Spinal cord (tissue), 10 donors: ENCODE results near the gene ADCY9. TPM values are rescaled to one million over a fixed set of nuclear protein-coding genes. Genes with fewer than 3 reads are reported as not detected.
A peak's percentile ranks its signal among the peaks of the same experiment; 100 is the strongest.

Experiments used
- DNase-seq, 6 donors: peaks; one replicate each; pipeline versions ENCODE4 v3.0.0 to v3.0.0-alpha.2; 2013 to 2015; ENCODE audit warnings: low spot score in 6 of 6, low read depth in 4 of 6
- H3K27ac ChIP-seq: one replicate; pipeline ENCODE4 v1.5.1; 2013; ENCODE audit warnings: low read depth, low read length, control low read depth
- H3K27me3 ChIP-seq: one replicate; pipeline ENCODE4 v1.6.1; 2013; ENCODE audit warnings: low read length; ENCODE audit not compliant: control insufficient read depth, insufficient read depth
- H3K36me3 ChIP-seq: one replicate; pipeline ENCODE4 v1.6.1; 2013; ENCODE audit warnings: low read length; ENCODE audit not compliant: control insufficient read depth, insufficient read depth
- H3K4me1 ChIP-seq: one replicate; pipeline ENCODE4 v1.6.1; 2013; ENCODE audit warnings: low read length; ENCODE audit not compliant: control insufficient read depth, insufficient read depth
- H3K4me3 ChIP-seq: one replicate; pipeline ENCODE4 v1.5.1; 2013; ENCODE audit warnings: low read depth, low read length, control low read depth
- H3K9me3 ChIP-seq: one replicate; pipeline ENCODE4 v1.6.1; 2013; ENCODE audit warnings: low read length; ENCODE audit not compliant: control insufficient read depth, insufficient read depth
- WGBS: methylation state at CpG from one replicate; pipeline ENCODE4 v1.1.5; 2013; ENCODE audit warnings: missing lambda C conversion rate; ENCODE audit not compliant: insufficient coverage; 5-methylcytosine and 5-hydroxymethylcytosine counted together
- polyA plus RNA-seq, 2 donors: library from polyadenylated mRNA; unstranded; fragments of 120-200 nt; gene quantifications; one replicate each; pipeline ENCODE4 v1.2.1, GENCODE V29; 2013; ENCODE audit not compliant: insufficient read length in 2 of 2
- total RNA-seq, 2 donors: library from RNA; depleted of rRNA in 1 of 2; stranded (reverse); fragments of 120-200 nt in 1 of 2; fragments of >200 nt in 1 of 2; gene quantifications; one replicate each; pipeline versions ENCODE4 v1.2.3 to v1.2.4, GENCODE V29; 2013 to 2014
- donor health status: healthy.

Gene ADCY9
- total and polyA plus RNA-seq, 4 donors = 12.0 to 13.4 (median 13.0) TPM

GRCh38 chr16:4004206-4004605 is 112.0 kb downstream of the ADCY9 start:
- no peaks in the 10 kb centered on the region for H3K9me3 ChIP-seq
- no peak overlapping the region for H3K4me3 ChIP-seq
- WGBS = 100% methylated on average over 2 of the region's 7 CpGs
- no peak overlapping the region for H3K27ac ChIP-seq
- no peaks in the 10 kb centered on the region for H3K27me3 ChIP-seq
- H3K36me3 ChIP-seq = peaks cover 7% of the 10 kb centered on the region
- no peak for DNase-seq
- peaks cover 14% of the 10 kb centered on the region for H3K4me1 ChIP-seq

DNA sequence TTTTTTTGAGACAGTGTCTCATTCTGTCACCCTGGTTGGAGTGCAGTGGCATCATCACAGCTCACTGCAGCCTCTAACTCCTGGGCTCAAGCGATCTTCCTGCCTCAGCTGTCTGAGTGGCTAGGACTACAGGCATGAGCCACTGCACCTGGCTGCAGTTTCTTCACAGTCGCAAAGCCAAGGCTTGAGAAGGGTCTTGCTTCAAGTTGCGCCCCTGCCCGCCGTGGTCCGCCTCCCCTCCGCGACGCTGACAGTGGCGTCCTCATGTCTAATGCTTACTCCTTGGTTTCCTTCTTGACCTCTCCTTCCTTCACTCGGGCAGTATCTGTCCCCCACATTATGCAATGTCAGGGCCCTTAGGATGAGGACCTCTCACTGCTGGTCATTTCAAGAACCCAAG is 112.7 kb downstream of the ADCY9 start:
- Histone ChIP-seq H3K36me3 (peaks cover 7% of the 10 kb centered on the region), H3K4me1 (peaks cover 19% of the 10 kb centered on the region), H3K27me3 (no peaks in the 10 kb centered on the region), H3K9me3 (no peaks in the 10 kb centered on the region), H3K4me3 (no peak overlapping the region), H3K27ac (no peak overlapping the region)
- no peak for DNase-seq
- WGBS = 95% methylated on average over 11 of the region's 11 CpGs

- Histone ChIP-seq H3K27ac (no peak overlapping the region), H3K4me3 (no peak overlapping the region), H3K9me3 (no peaks in the 10 kb centered on the region), H3K36me3 (peaks cover 7% of the 10 kb centered on the region), H3K27me3 (no peaks in the 10 kb centered on the region), H3K4me1 (peaks cover 19% of the 10 kb centered on the region)
- 85% methylated on average over 11 of the region's 19 CpGs for WGBS
- DNase-seq = no peak
Observed at GRCh38 chr16:4003166-4003565, 113.1 kb downstream of the ADCY9 start.

- no peak for DNase-seq
- H3K4me3 ChIP-seq = no peak overlapping the region
- H3K9me3 ChIP-seq = no peaks in the 10 kb centered on the region
- H3K27ac ChIP-seq = no peak overlapping the region
- H3K27me3 ChIP-seq = no peaks in the 10 kb centered on the region
- H3K4me1 ChIP-seq = peaks cover 22% of the 10 kb centered on the region
- no CpG with 5 or more reads among the region's 2 CpGs for WGBS
- H3K36me3 ChIP-seq = peaks cover 8% of the 10 kb centered on the region
Observed at GRCh38 chr16:4002121-4002520, 114.1 kb downstream of the ADCY9 start.

- DNase-seq = peak in 2 of 6 donors; percentile 70 to 85
- no peaks in the 10 kb centered on the region for H3K27me3 ChIP-seq
- H3K9me3 ChIP-seq = no peaks in the 10 kb centered on the region
- H3K27ac ChIP-seq = peak overlapping the region; percentile 48
- H3K4me1 ChIP-seq = peaks cover 16% of the 10 kb centered on the region
- H3K4me3 ChIP-seq = no peak overlapping the region
- 77% methylated on average over 14 of the region's 20 CpGs for WGBS
- H3K36me3 ChIP-seq = peaks cover 9% of the 10 kb centered on the region
Observed at GRCh38 chr16:3999479-4000325, 116.5 kb downstream of the ADCY9 start.

- peaks cover 16% of the 10 kb centered on the region for H3K4me1 ChIP-seq
- no peaks in the 10 kb centered on the region for H3K9me3 ChIP-seq
- no peaks in the 10 kb centered on the region for H3K27me3 ChIP-seq
- DNase-seq = peak in 1 of 6 donors; percentile 55
- H3K4me3 ChIP-seq = no peak overlapping the region
- H3K27ac ChIP-seq = peak overlapping the region; percentile 48
- WGBS = 50% methylated on average over 13 of the region's 13 CpGs
- H3K36me3 ChIP-seq = peaks cover 9% of the 10 kb centered on the region
Observed at GRCh38 chr16:3998793-3999478, 117.3 kb downstream of the ADCY9 start.

DNA sequence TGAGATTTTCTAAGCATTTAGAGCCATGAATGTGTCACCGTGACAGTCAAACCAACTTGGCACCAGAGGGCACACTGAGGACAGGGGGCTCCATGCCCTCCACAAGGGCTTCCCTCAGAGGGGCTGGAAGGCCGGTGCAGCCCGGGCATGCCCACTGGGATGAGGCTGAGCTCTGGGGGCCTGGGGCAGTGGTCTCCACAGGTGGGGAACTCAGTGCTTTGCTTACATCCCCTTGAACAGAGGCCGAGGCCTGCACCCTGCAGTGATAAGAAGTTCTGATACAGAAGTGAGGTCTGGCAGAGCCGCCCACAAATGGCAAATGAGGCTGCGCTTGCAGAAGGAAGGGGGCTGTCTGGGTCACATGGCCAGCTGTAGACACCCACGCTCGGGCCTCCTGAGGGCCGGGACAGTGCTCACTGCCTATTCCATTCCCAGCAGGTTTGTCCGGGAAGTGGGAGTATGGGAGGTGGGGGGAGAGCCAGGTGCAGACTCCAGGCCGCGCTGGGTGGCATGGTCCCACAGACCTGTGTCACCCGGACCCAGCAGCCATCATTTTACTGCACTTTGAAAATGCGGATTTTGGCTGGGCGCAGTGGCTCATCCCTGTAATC is 118.9 kb downstream of the ADCY9 start:
- DNase-seq = no peak
- H3K36me3 ChIP-seq = peaks cover 18% of the 10 kb centered on the region
- peaks cover 16% of the 10 kb centered on the region for H3K4me1 ChIP-seq
- no peaks in the 10 kb centered on the region for H3K9me3 ChIP-seq
- 88% methylated on average over 11 of the region's 15 CpGs for WGBS
- H3K4me3 ChIP-seq = no peak overlapping the region
- no peaks in the 10 kb centered on the region for H3K27me3 ChIP-seq
- H3K27ac ChIP-seq = no peak overlapping the region

GRCh38 chr16:3995001-3995400 is 121.2 kb downstream of the ADCY9 start:
- H3K36me3 ChIP-seq = peaks cover 26% of the 10 kb centered on the region
- WGBS = no CpG with 5 or more reads among the region's 2 CpGs

DNA sequence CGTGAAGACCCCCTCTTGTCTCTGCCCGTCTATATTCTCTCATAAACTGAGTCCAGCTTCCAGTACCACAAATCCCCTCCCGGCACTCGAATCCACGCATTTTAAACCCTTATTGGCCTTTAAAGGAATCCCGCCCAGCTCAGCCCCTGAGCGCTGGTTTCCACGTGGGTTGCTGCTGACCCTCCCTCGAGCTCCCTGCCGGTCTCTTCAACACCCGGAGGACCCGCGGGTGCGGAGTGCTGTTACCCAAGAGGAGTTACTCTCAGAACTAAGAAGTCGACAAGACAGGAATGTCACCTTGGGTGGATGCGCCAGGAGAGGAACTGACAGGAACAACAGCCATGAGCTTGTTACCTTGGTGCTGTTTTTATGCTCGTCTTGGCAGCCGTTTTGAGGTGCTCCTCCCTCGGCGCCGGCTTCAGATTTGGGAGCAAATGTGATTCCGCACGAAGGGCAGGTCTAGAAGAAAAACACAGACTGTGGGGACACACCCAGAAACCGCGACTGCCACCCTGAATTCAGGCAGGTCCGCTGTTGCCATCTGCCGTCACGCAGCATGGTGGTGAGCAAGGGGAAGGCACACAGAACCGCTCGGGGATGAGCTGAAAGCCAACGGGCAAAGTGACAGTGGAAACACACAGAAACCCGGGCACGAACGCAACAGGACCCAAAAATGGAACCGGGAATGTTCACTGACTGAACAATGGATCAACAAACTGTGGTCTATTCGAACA is 123.0 kb downstream of the ADCY9 start:
- H3K27ac ChIP-seq = no peak overlapping the region
- DNase-seq = no peak
- H3K9me3 ChIP-seq = no peaks in the 10 kb centered on the region
- whole genome bisulfite sequencing = 91% methylated on average over 36 of the region's 36 CpGs
- peaks cover 3% of the 10 kb centered on the region for H3K4me1 ChIP-seq
- no peaks in the 10 kb centered on the region for H3K27me3 ChIP-seq
- peaks cover 30% of the 10 kb centered on the region for H3K36me3 ChIP-seq
- H3K4me3 ChIP-seq = no peak overlapping the region

More at GRCh38 chr16:3995001-3995400, 121.2 kb downstream of the ADCY9 start:
- peaks cover 13% of the 10 kb centered on the region for H3K4me1 ChIP-seq
- no peaks in the 10 kb centered on the region for H3K9me3 ChIP-seq
- H3K27ac ChIP-seq = no peak overlapping the region
- H3K27me3 ChIP-seq = no peaks in the 10 kb centered on the region
- no peak for DNase-seq
- H3K4me3 ChIP-seq = no peak overlapping the region
